HG02642 (cell line): ENCODE measurements around the gene AIPL1.
A peak's percentile ranks its signal among the peaks of the same experiment; 100 is the strongest.

ENCODE experiments used
- ATAC-seq: cut with Tn5 transposase; IDR thresholded peaks from one replicate; pipeline ENCODE4 v1.9.1; 2021; ENCODE audit warnings: mild to moderate bottlenecking; ENCODE audit not compliant: unreplicated experiment, poor library complexity

Gene AIPL1

DNA sequence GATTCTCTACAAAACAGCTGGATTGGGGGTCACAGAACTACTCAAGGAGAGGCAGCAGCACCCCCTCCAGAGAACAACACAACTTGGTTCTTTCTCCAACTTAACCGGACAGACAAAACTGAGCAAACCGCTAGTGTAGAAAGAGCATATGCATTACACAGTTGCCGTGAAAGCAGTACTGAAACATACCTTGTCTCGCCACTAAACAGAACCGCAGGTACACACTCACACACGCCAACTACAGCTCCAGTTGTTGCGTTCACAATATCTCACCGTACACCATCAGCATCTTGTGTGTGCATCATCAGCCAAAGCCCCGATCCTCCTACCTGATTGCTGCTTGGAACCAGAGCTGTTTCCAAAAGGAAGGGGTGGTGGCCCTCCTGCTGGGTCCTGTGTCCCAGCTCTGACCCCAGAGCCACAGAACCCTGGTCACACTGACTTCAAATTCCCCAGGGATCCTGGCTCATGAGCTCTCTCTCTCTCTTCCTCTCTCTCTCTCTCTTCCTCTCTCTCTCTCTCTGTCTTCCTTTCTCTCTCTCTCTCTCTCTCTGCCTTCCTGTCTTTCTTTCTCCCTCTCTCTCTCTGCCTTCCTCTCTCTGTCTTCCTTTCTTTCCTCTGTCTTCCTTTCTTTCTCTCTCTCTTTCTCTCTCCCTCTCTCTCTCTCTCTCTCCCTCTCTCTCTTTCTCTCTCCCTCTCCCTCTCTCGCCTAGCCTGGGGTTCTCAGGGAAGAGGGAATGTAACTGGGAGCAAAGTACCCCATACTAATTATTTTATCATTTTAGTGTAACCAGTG, 17.7 kb upstream of the AIPL1 start:
- no peak for ATAC-seq

DNA sequence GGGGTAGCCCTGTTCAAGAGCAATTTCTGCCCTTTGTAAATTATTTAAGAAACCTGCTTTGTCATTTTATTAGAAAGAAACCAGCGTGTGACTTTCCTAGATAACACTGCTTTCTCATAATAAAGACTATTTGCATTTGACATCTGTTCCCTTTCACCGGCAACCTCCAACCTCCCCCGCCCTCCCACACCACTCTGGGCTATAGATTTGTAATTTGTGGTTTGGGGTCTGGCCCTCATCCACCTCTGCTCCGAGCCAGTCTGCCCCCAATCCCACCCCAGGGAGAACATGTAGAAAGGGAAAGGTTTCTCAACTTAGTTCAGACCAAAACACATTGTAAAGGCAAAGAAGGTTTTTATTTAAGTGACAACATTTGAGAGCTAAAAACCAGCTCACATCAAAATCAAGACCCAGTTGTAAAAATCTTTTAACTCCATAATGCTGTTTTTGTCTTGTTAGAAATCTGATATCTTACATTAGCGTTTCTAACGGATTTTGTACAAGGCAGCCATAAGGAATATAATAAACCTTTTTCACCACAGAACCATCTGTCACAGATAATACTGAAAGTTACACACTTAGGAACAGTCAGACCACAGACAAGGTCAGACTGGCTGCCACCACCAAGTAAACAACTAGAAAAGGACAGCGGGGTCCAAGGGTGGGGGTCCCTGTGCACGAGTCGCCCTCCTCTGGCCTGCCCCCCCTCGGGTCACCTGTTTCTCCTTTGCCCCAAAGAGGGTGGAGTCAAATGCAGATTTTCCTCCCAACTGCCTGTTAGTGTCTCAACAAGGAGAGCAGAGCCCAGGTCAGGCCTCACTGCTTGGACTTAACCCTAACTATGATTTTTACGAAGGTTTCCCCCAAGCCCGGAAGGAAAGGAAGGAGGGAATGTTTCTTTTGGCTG, 16.3 kb upstream of the AIPL1 start:
- ATAC-seq, result no peak

DNA sequence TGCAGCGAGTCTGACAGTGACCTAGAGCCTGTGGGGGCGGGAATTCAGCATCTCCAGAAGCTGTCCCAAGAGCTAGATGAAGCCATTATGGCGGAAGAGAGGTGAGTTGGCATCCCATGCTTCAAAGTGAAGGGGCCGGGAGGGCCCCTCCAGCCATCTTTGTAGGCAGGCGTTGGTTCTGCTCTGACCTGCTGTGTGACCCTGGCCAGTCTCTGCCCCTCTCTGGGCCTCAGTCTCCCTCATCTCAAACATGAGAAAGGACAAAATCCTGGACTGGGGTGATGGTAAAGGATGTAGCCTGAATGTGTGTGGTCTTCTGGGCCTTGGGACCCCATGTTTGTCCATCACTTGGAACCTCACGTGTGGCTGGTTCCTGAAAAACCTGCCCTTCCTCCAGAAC, 14.4 kb upstream of the AIPL1 start:
- ATAC-seq, result no peak

DNA sequence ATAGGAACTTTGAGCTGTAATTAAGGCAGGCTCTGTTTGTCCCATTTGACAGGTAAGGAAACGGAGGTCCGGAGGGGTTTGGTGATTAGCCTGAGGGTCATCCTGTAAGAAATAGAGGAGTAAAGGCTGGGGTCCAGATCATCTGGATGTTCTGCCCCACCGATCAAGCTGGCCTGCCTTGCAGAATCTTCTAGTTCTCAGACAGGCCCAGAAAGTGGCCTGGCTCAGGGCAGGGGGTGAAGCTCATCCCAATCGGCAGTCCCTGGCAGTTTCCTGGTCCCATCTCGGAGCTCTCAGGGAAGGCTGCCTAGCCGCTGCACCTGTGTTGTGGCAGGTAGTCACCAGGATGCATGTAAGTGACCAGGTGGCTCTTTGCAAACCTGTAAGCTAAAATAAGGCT, 13.6 kb upstream of the AIPL1 start:
- no peak for ATAC-seq

DNA sequence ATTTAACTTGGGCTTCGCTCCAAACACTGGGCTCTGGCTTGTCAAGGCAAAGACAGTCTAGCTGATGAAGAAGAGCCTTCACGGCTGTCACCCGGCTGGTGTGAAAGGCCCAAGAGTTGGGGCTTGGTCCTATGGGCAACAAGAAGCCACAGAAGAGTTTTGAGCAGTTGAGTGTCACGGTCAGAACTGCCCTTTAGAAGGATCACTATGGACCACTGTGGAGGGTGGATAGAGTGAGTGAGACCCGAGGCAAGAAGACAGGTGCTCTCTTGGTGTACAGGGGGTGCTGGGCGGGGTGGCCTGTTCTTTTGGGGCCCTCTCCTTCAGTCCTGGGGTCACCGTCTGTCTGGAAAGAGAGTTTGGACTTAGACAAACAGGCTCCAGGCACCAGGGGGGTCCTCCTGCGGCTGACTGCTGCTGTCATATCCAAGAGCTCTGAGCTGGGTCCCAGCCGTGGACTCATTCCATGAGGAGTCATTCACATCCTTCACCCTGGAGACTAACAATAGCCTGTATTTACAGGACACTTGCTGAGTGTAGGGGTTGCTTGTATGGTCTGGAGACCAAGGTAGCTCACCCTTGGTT, 11.7 kb upstream of the AIPL1 start:
- ATAC-seq, result no peak

DNA sequence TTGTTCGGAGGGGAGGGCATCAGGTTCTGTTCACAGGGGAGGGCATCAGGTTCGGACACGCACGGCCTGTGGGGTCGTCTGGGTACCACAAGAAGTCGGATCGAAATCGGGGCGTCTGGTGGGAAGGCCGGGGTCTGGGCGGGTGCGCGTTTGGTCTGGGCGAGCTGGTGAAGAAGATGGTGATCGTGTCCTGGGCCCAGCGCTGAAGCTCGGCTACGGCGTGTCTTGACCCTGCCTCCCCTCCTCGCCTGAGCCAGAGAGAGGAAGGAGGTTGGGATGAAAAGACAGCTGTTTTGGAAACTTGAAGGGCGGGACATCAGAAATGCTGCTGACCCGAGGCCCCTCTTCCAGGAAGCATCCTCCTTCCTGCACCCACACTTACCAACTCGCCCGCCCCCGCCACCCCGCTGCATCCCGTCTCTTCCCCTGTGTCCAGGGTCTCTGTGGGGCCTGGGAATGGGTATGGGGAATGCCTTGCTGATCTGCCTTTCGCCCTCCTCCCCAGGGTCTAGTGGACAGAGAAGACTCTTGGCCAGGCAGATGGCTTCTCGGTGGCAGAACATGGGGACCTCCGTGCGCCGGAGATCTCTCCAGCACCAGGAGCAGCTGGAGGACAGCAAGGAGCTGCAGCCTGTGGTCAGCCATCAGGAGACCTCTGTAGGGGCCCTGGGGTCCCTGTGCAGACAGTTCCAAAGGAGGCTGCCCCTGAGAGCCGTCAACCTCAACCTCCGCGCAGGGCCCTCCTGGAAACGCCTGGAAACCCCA, 9.8 kb upstream of the AIPL1 start:
- no peak for ATAC-seq

DNA sequence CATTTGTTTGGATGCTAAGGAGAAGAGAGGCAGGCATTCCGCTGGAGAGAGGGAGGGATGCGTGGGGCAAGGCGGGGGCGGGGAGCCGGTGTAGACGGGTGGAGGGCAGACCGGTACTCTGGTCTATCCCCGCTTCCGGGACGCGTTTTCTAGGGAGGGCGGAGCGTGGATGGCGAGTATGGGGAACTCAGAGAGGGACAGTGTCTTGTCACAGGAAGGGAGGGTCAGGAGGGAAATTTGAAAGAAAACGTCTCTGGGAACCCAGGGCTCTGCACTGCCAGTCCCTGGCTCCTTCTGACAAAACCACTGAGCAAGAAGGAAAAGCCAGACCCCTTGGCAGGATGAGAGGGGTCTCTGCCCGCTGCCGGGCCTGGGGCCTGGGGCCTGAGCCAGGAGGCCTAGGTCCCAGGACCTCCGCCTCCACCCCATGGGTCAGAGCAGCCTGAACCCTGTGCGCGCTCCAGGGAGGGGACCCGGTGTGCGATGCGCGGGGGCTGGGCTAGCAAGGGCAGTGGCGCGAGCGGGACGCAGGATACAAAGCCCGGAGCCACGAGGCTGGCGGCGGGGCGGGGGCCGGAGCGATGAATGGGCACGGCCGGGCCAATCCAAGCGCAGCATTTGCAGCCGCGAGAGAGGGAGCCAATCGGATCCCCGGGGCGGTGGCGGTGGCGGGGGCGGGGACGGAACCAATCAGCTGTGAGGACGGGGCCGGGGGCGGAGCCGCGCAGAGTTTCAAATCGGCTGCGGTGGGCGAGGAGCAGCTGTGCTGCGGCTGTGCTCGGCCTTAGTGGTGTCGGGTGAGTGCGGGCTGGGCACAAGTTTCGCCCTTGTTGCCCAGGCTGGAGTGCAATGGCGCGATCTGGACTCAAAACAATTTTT, 9.0 kb upstream of the AIPL1 start, which contains the start of gene PIMREG:
TSS of gene PIMREG (plus strand) at position 764 of the 879 bp plus-strand sequence. CDS start 656 bp downstream, outside the sequence.
- peak; percentile 90 for ATAC-seq

DNA sequence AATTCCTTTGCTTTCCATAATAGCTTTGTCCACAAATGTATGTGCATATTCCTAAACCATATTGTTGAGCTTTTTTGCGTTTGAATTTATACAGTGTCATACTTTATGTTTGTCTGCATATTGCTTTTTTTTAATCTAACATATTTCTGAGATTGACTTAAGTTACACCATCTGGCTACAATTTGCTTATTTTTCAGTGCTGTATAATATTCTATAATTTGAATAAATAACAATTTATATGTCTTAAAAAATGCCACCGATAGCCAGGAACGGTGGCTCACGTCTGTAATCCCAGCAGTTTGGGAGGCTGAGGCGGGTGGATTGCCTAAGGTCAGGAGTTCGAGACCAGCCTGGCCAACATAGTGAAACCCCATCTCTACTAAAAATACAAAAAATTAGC, 7.9 kb upstream of the AIPL1 start:
- no peak for ATAC-seq

DNA sequence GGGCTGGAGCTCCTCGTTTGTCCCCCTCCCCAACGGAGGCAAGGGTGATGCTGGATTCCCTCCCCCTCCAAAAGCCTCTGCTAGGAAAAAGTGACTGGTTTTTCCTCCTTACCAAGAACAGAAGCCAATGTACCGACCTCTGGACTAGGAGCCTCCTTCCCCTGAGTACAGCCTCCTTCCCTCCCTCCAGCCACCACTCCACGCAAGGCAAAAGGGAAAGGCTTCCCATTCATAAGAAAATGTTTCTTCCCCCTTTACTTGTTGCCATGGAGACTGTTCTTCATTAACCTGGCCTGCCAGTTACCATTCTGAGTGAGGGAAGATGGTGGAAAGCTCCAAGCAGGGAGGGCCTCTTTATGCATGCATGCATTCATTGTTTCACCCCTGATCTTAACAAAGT, 5.0 kb upstream of the AIPL1 start:
- ATAC-seq, result no peak

DNA sequence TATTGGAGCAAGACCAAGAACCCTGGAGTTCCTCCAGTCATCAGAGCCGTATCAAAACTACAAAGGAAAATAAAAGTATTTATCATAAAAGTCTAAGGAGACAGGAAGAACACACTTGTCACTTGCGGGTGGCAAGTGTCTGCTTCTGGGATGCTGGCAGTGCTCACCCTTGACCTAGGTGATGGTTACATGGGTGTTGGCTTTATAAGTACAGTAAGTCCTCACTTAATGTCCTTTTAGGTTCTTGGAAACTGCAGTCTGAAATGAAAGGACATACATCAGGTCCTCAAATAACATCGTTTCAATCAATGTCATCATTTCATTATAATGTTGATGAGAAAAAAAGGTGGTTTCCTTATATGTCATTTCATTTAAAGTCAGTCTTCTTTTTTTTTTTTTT, 3.0 kb upstream of the AIPL1 start:
- no peak for ATAC-seq

DNA sequence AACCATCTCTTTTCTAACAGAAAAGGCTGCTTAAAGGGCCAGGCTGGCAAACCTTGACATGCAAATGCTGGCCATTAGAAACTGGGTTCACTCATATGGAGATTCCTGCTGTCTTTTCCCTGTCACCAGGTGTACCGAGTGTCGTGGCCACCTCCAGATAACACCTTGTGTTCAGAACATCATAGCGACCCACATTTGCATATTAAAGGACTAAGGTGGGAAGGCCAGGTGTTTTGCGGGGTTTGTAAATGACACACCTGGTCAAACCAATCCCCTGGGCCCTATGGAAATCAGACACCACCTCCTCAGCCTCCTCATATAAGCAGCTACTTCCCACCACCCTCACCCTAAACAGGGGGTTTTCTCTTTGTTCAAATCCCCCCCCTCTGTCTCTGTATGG, 2.5 kb upstream of the AIPL1 start:
- ATAC-seq, result no peak

DNA sequence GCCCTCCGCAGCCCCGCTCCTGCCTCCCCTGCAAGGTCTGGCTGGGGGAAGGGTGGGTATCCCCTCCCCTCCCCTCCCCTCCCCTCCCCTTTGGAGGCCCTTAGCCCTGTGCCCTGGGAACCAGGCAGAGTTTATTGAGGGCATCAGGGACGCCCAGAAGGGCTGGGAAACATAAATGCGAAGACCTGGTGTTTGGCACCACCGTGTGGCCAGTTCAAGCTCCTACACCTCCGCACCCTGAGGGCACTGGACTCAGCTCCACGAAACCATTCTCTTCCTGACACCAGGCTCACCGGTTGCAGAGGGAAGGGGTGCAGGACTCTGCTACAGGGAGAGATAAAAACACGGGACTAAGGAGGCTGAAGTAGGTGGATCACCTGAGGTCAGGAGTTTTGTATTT, 1.0 kb upstream of the AIPL1 start:
- no peak for ATAC-seq

DNA sequence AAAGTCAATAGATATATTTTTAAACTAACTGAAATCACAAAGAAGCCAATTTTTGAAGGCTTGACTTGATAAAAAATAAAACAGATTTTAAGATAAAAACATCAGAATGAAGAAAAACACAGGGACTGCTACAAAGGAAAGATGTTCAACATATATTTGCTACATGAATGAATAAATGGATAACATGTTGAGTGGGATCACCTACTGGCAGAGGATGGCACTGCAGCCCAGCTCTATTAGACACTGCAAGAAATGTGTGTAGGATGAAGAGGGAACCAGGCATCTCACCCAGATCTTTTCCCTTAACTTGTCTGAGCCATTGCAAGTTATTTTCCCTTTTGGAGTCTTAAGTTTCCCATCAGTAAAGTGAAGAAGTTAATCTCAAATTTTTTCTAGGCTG, 4.2 kb downstream of the AIPL1 start:
- no peak for ATAC-seq

DNA sequence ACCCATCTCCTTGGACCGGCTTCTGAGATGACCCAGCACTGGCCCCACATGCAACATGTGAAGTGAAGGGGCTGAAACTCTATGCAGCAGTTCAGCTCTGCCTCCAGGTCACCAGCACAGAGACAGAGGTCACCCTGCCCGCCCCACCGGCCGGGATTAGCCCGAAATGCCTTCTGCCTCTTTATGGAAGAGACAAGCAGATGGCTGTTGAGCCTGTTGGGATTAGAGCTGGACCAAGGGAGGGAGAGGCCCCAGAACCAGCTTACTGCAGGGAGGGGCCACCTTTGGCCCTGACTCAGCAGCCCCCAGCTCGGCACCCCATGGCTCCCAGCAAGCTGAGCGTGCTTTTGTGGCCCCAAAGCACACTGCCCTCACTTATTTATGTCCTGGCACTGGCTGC, 5.7 kb downstream of the AIPL1 start:
- no peak for ATAC-seq

DNA sequence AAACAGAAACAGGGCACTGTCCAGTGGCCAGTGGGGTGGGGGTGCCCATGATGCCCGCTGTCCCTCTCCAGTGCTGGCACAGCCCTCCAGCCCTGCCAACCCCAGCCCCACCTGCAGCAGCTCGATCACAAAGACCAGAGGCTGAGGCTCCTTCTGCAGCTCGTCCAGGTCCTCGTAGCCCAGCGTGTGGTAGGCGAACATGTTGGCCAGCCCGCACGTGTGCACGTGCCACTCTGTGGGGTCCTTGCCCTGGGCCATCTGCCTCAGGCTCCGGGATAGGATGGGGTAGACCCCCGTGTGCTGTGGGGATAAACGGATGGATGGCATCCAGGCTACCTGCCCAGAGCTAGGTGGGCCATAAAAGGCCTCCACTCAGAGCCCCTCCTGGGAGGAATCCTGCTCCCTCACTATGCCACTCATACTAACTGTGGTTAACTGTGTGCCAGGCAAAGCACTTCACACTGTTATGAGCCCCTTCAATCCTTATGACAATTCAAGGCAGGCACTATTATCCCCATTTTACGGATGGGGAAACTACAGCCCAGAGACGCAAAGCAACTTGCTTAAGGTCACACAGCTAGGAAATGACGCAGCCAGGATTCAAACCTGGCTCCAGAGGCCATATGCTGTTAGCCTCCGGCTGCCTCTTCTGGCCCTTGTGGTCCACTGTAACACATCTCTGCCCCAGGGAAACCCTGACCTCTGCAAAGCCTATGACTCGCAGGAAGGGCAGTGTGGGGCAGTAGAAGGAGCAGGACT, 6.5 kb downstream of the AIPL1 start:
- no peak for ATAC-seq

DNA sequence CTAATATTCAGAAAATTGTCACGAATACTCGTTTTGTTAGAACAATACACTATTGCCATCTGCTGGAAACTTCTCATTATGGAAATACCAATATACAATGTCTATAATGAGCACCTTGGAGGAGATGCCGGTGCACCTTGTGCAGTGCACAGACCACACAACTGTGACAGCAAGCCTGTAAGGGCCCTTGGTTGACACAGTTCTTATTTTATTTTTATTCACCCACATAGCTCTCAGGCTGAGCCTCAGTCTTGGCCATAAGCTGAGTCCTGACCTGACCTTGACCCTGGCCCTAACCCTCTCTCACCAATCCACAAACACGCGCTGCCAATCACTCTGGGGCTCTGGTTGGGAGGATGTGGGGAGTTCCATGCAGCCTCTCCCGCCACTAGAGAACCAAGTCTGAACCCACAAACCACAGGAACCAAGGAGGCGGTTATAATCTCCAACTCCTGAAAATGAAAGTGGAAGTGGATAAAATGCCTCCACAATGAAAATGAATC, 7.6 kb downstream of the AIPL1 start:
- ATAC-seq, result no peak

DNA sequence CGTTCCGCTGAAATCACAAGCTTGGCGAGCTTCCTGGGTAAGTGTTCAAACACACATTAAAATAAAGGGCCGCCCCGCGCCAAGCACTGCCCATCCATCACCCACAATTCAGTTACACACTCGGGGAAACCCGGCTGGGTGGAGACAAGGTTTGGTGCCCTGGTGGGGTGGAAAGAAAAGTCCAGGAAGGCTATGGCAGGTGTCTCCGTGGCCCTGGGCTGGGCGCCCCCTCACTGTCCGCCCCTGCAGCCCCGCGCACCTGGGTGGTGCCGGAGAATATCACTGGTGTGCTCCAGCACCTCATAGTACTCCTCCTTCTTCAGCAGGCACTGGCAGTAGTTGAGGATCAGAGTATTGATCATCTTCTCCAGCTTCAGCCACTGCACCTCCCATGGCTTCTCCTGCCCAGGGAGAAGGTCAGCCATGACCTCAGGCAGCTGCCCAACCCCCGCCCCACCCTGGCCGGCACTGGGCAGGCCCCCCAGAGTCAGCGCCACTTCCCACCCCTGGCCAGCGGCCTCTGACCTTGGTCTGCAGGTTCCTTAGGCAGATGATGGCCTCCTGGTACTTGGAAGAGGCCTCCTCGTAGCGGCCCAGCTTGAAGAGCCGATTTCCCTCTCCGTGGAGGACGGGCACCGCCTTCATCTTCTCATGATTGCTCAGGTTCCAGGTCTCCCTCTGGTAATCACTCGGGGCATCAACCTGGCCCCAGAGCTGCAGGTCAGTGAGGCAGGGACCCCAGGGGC, 8.4 kb downstream of the AIPL1 start:
- no peak for ATAC-seq

DNA sequence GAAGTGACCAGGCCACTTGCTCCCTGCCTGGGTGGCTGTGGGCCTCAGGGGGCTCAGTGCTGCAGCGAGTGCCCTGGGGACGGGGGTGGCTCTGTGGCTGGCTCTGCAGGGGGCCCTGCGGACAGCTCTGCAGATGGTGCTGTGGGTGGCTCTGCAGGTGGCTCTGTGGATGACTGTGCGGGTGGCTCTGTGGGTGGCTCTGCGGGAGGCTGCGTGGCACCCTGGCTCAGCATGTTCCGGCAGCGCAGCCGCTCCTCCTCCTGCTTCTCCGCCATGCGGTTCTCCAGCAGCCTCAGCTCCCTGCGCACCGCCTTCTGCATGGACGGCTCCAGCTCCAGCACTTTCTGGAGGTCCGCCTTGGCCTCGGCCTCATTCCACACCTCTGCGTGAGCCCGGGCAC, 9.5 kb downstream of the AIPL1 start:
- ATAC-seq, result no peak
